ENCODE measurements around the gene ZNF80.
"Not testable (repeated sequence)": the region's sequence is repeated elsewhere in the genome, so short reads cannot be mapped to it uniquely, and the experiment has no call there.

The ZNF80 gene

GRCh38 chr3:114237478-114237877 is at the start of gene ZNF80:
Gene ZNF80, minus strand, starts transcription at chr3:114237578. Its CDS starts 504 bp downstream, at chr3:114237074.
- DNase-seq (ENCODE audit: low read depth, low spot score): not testable (repeated sequence)

GRCh38 chr3:114286266-114286665 is 48.9 kb upstream of the ZNF80 start:
- no peak for DNase-seq (ENCODE audit: low read depth, low spot score)

- no peak for DNase-seq (ENCODE audit: low read depth, low spot score)
These were observed 48.4 kb upstream of the ZNF80 start for GRCh38 chr3:114285648-114286230.

GRCh38 chr3:114284644-114285043 is 47.3 kb upstream of the ZNF80 start:
- DNase-seq (ENCODE audit: low read depth, low spot score): no peak

- not testable (repeated sequence) for DNase-seq (ENCODE audit: low read depth, low spot score)
These were observed 39.5 kb upstream of the ZNF80 start for GRCh38 chr3:114276856-114277255.

- no peak for DNase-seq (ENCODE audit: low read depth, low spot score)
These were observed 37.6 kb upstream of the ZNF80 start for GRCh38 chr3:114274929-114275328.

- DNase-seq (ENCODE audit: low read depth, low spot score): no peak
These were observed 34.9 kb upstream of the ZNF80 start for GRCh38 chr3:114272271-114272670.

- DNase-seq (ENCODE audit: low read depth, low spot score): no peak
These were observed 32.6 kb upstream of the ZNF80 start for GRCh38 chr3:114270019-114270418.

GRCh38 chr3:114260152-114260551 is 22.8 kb upstream of the ZNF80 start:
- DNase-seq (ENCODE audit: low read depth, low spot score): no peak

GRCh38 chr3:114259566-114259965 is 22.2 kb upstream of the ZNF80 start:
- no peak for DNase-seq (ENCODE audit: low read depth, low spot score)

GRCh38 chr3:114253505-114253904 is 16.1 kb upstream of the ZNF80 start:
- DNase-seq (ENCODE audit: low read depth, low spot score): no peak

GRCh38 chr3:114252954-114253353 is 15.6 kb upstream of the ZNF80 start:
- DNase-seq (ENCODE audit: low read depth, low spot score): no peak

- no peak for DNase-seq (ENCODE audit: low read depth, low spot score)
These were observed 5.6 kb upstream of the ZNF80 start for GRCh38 chr3:114242947-114243346.

GRCh38 chr3:114241262-114241661 is 3.9 kb upstream of the ZNF80 start:
- DNase-seq (ENCODE audit: low read depth, low spot score): no peak

- not testable (repeated sequence) for DNase-seq (ENCODE audit: low read depth, low spot score)
These were observed 888 bp upstream of the ZNF80 start for GRCh38 chr3:114238146-114238785.

- no peak for DNase-seq (ENCODE audit: low read depth, low spot score)
These were observed 1.9 kb downstream of the ZNF80 start for GRCh38 chr3:114235431-114235830.

GRCh38 chr3:114234745-114235144 is 2.6 kb downstream of the ZNF80 start:
- DNase-seq (ENCODE audit: low read depth, low spot score): no peak

GRCh38 chr3:114231616-114232015 is 5.8 kb downstream of the ZNF80 start:
- no peak for DNase-seq (ENCODE audit: low read depth, low spot score)

- DNase-seq (ENCODE audit: low read depth, low spot score): no peak
These were observed 10.3 kb downstream of the ZNF80 start for GRCh38 chr3:114227076-114227475.

GRCh38 chr3:114226313-114226712 is 11.1 kb downstream of the ZNF80 start:
- no peak for DNase-seq (ENCODE audit: low read depth, low spot score)

GRCh38 chr3:114223143-114223542 is 14.2 kb downstream of the ZNF80 start:
- DNase-seq (ENCODE audit: low read depth, low spot score): no peak

GRCh38 chr3:114221881-114222264 is 15.5 kb downstream of the ZNF80 start:
- no peak for DNase-seq (ENCODE audit: low read depth, low spot score)

- DNase-seq (ENCODE audit: low read depth, low spot score): no peak
These were observed 16.1 kb downstream of the ZNF80 start for GRCh38 chr3:114221165-114221880.

Measured in activated naive CD8-positive, alpha-beta T cell treated with anti-CD3 and anti-CD28 coated beads, Interleukin-2, amount 50 U/mL, for 16 hours (primary cell).